Kidney epithelial cell (primary cell): ENCODE results near the gene PROCA1. TPM values are rescaled to one million over a fixed set of nuclear protein-coding genes. Genes with fewer than 3 reads are reported as not detected.

Experiments used
- DNase-seq: peaks from one replicate; pipeline ENCODE4 v3.0.0-alpha.2; 2010; ENCODE audit warnings: low read depth
- H3K27me3 ChIP-seq: 2 replicates; pipeline ENCODE4 v1.6.0; 2011; ENCODE audit warnings: low read length; ENCODE audit not compliant: control insufficient read depth, insufficient read depth
- H3K36me3 ChIP-seq: 2 replicates; pipeline ENCODE4 v1.5.1; 2011; ENCODE audit warnings: low read length; ENCODE audit not compliant: control insufficient read depth, insufficient read depth
- H3K4me3 ChIP-seq: 2 replicates; pipeline ENCODE4 v1.5.1; 2011; ENCODE audit warnings: low read depth, mild to moderate bottlenecking, control low read depth, low read length
- CTCF ChIP-seq: IDR thresholded peaks from 2 replicates; pipeline ENCODE4 v1.5.1; 2011; ENCODE audit warnings: mild to moderate bottlenecking, moderate library complexity, low read length, control low read depth, inconsistent platforms; ENCODE audit not compliant: insufficient read depth, poor library complexity, severe bottlenecking
- total RNA-seq: library from RNA; depleted of rRNA; stranded (reverse); fragments of >200 nt; gene quantifications from 2 replicates; pipeline ENCODE4 v1.2.3, GENCODE V29; 2015

Gene PROCA1
- total RNA-seq, 1 donor from 2014 or later, result 0.58 TPM

GRCh38 chr17:28688481-28688880 is 23.2 kb downstream of the PROCA1 start:
- peaks cover 1% of the 10 kb centered on the region for H3K36me3 ChIP-seq
- TF ChIP-seq CTCF, result no peak
- DNase-seq, result no peak

GRCh38 chr17:28686296-28686695 is 25.4 kb downstream of the PROCA1 start:
- TF ChIP-seq CTCF, result no peak
- Histone ChIP-seq H3K27me3 (no peaks in the 10 kb centered on the region), H3K4me3 (no peak overlapping the region), H3K36me3 (peaks cover 8% of the 10 kb centered on the region)
- no peak for DNase-seq

More at GRCh38 chr17:28688481-28688880, 23.2 kb downstream of the PROCA1 start:
- Histone ChIP-seq H3K4me3 (no peak overlapping the region), H3K27me3 (no peaks in the 10 kb centered on the region)

- no peak for DNase-seq
- H3K27me3 ChIP-seq, result no peaks in the 10 kb centered on the region
- no peak overlapping the region for H3K4me3 ChIP-seq
- TF ChIP-seq CTCF, result no peak
- peaks cover 8% of the 10 kb centered on the region for H3K36me3 ChIP-seq
These were observed 26.3 kb downstream of the PROCA1 start for GRCh38 chr17:28685366-28685765.

GRCh38 chr17:28684963-28685362 is 26.7 kb downstream of the PROCA1 start:
- no peak for TF ChIP-seq CTCF
- H3K4me3 ChIP-seq, result no peak overlapping the region
- no peaks in the 10 kb centered on the region for H3K27me3 ChIP-seq
- peaks cover 8% of the 10 kb centered on the region for H3K36me3 ChIP-seq
- no peak for DNase-seq

GRCh38 chr17:28682655-28683054 is 29.0 kb downstream of the PROCA1 start:
- Histone ChIP-seq H3K27me3 (no peaks in the 10 kb centered on the region), H3K36me3 (peaks cover 6% of the 10 kb centered on the region), H3K4me3 (no peak overlapping the region)
- DNase-seq, result no peak
- no peak for TF ChIP-seq CTCF

- peaks cover 5% of the 10 kb centered on the region for H3K36me3 ChIP-seq
These were observed 35.7 kb downstream of the PROCA1 start for GRCh38 chr17:28675980-28676379.

More at GRCh38 chr17:28675980-28676379, 35.7 kb downstream of the PROCA1 start:
- Histone ChIP-seq H3K27me3 (no peaks in the 10 kb centered on the region), H3K4me3 (no peak overlapping the region)
- no peak for DNase-seq
- peak; percentile 47 for TF ChIP-seq CTCF
